Stimulated activated CD8-positive, alpha-beta memory T cell treated with anti-CD3 and anti-CD28 coated beads, Interleukin-15, amount 100 ng/mL, for 24 hours (primary cell): ENCODE results near the gene SNTN.
"Not testable (repeated sequence)": the region's sequence is repeated elsewhere in the genome, so short reads cannot be mapped to it uniquely, and the experiment has no call there.

Experiments used
- DNase-seq: peaks from one replicate; pipeline ENCODE4 v3.0.0-alpha.2; 2020; ENCODE audit warnings: low read depth

The SNTN gene

DNA sequence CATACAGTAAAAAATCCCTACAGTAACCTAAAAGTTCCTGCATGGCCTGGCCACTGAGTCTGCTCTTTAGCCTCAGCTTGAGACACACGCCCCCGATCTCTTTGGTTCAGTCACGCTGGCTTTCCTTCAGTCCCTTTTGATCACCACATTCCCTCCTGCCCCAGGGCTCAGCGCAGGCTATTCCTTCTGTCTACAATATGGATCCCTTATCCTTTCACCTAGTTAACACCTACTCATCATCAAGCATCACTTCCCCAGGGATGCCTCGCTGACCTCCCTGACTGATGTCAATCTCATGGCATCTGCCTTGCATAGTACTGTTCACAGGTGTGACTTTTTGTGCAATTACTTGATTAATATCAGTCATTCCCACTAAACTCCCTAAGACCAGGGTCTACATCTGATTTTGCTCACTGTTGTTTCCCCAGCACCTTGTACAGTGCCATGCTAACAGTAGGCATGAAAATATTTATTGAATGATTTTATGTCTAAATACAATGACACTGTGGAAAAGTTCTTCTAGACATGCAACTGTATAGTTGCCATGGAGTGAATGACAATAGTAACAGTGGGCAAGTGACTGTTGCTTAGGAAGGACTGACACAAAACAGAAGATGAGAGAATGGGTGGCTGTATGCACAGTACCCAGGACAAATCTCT, at the start of gene SNTN:
SNTN (plus strand) TSS at position 610 of the 660 bp plus-strand sequence; CDS start at position 623, 13 bp downstream.
- DNase-seq = no peak

DNA sequence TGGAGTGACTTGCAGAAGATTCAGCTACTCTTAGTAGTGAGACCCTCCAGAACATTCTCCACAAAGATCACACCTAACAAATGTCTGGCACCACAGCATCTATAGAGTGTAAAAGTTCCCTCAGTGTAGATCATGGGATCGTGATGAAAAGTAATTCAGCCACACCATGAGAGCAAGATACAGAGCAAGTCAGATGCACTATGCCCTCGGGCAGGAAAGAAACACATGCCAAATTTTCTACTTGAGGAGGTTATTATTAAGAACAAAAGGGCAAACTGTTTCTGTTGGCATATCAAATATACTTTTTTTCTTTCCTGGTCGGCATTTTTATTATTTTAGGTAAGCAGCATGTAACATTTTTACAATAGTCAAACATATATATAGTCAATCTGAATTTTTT, 44.8 kb upstream of the SNTN start:
- no peak for DNase-seq

DNA sequence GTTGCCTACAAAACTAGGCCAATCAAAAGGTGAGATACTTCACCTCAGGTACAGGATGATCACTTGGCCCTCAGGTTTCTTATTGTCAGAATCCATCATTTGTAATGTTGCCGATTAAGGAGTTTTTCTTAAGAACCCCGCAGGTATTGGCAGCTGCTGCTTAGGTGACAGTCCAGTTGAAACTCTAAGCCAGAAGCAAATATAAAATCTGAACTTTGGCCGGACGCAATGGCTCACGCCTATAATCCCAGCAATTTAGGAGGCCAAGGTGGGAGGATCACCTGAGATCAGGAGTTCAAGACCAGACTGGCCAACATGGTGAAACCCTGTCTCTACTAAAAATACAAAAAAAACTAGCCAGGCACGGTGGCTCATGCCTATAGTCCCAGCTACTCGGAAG, 43.1 kb upstream of the SNTN start:
- no peak for DNase-seq

DNA sequence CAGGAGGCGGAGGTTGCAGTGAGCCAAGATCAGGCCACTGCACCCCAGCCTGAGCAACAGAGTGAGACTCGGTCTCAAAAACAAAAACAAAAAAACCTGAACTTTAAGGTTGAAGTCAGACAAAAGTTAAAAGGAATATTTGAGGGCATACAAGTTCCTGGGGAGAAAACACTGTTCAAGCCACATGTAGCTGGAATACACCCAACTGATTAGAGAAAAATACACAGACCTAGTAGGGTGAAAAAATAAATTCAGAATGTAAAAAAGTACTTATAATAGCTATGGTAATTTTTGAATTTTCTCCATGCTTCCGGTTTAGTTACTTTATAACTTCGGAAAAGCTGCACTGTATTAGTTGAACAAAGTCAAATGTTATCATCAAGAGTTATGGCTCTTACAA, 42.6 kb upstream of the SNTN start:
- no peak for DNase-seq

DNA sequence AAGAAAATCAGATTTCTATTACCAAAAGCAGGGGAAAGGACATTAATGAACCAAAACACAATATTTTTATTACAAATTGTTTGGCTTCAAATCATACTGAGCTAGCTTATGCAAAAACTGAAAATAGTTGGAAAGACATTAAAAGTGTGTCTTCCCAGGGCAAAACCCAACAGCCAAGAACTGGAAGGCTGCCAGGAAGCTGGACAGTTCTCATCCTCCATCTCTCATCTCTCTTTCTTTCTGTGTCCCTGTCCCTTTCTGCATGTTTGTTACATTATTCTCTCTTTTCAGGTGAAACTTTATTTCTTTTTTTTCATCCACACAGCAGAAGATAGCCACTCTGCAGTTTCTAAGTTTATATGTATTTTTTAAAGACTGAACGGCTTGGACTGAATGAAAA, 41.1 kb upstream of the SNTN start:
- DNase-seq = no peak

DNA sequence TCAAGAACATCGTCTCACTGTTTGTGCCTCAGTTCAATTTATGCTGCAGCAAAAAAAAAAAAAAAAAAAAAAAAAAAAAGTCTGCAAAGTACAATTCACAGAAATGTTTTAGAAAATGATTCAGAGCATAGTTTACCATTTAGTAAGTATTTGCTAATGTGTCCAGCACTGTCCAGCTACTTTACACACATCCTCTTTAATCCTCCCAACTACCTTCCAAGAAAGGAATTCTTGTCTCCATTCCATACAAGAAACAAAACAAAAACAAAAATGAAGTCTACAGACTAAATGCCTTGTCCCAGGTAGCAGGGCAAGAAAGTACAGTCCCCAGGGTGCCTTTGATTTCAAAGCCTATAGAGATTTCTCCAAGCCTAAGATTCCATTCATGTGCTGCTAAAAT, 38.9 kb upstream of the SNTN start:
- no peak for DNase-seq

DNA sequence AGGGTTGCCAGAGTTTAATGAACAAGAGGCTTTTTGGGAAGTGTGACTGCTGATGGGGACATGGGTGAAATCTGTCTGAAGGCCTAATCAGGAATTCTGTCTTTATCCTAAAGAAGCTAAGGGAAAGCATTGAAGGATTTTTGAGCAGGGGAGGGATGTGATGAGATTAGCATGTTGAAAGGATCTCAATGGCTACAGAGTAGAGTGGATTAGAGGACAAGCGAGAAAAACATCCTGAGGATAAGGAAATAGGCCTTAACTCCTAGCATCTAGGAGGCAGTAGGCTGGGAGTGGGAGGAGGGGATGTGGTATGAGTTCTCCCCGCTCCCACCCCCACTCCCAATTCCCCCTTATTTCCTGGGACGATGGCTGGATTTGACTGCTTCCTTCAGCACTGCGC, 35.1 kb upstream of the SNTN start:
- DNase-seq = no peak

DNA sequence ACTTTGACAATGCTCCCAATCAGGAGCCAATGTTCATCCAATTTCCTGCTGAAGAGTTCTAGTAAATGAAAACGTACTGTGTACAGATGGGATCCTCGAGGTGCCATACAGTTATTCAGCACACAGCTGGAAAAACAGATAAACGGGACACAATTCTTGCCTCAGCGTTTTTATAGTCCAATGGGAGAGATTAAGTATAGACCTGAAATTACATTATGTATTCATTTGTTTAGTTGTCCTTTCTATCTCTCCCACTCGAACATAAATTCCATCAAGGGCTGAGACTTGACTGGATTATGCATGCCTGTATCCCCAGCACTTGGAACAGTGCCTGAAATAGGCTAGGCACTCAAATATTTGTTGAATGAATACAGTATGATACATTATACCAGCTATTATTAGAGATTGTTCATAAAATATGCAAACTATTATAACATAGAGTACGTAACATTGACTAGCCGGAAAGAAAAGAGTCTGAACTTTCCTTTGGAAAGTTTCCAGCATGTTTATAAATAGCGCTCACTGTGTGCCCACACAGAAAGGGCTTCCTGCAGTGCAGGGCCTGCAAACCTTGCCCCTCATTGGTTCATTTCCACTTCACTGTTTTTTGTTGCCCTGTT, 27.4 kb upstream of the SNTN start:
- no peak for DNase-seq

DNA sequence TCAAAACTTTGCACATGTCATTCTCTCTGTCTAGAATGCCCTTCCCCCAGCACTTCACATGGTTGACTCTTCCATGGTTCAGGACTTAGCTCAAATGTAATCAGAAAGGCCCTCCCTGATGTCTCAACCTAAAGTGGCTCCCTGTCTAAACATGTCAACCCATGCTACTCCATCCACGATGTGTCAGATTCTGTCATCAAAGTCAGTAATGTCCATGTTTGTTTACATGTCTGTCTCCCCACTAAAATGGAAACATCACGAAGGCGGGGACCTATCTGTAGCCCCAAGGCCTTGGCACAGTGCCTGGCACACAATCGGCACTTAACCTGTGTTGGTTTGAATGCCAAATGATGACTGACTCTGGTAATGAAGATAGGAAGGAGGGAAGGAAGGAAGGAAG, 20.8 kb upstream of the SNTN start:
- DNase-seq = no peak

DNA sequence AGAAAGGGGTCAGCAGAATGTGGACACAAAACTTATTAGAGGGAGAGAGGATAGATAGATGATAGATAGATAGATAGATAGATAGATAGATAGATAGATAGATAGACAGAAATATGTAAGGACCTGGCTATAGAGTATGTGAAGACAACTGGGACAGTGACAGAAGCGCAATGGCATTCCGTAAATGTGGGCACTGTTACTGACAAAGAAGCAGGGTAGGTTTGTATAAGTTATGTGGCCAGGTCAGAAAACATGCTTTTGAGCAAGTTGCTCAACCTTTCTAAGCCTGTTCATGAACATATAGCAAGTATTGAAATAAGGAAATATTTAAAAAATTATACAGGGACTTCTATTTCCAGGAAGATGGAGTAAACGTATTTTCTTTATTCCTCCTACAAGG, 17.3 kb upstream of the SNTN start:
- DNase-seq = no peak

DNA sequence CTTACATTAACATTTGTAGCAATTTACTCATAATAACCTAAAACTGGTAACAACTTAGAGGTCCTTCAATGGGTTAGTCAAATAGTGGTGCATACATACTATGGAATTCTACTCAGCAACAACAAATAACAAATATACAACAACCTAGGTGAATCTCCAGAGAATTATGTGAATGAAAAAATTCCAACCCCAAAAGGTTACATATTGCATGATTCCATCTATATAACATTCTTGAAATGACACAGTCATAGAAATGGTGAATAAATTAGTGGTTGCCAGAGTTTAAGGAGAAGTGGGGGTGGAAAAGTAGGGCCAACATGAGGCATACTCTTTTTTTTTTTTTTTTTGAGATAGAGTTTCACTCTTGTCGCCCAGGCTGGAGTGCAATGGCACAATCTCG, 12.7 kb upstream of the SNTN start:
- no peak for DNase-seq

DNA sequence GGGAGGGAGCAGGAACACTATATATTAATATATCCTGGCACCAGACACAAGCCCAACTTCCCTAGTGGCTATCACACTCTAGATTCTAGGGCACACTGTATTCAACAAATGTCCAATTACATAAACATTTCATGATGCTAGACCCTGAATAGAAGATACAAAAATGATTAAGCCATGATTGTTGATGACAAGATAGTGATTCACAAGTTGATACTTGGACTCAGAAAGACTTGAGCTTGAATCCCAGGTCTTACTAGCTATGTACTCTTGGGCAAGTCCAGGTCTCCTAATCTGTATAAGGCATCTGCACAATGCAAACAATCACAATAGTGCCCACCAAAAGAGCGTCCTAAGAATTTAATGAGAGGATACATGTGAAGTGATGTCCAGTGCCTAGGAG, 10.0 kb upstream of the SNTN start:
- no peak for DNase-seq

DNA sequence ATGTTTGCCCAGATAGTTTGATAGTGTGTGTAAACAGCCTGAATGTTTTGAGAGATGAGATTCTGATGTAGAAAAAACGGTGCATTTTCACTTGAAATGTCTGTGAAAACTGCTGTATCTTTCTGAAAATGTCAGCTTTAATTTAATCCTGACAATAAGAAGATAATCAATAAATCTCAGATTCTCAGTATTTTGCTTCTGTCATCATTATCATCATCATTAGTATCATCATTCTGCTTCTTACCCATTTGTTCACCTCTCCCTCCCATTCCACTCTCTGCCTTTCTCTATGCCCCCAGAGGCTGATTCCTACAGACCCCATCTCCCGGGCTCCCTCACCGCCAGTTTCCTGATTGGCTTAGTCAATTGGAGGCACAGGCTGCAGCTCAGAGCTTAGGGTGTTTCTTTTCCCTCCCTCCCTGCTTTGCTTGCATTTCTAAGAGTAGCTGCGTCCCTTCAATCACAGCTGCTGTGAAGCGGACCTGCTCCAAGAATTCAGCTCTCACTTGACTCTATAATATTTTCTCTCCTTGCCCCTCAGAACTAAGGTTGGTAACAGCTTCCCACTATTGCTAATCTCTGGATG, 8.2 kb upstream of the SNTN start:
- DNase-seq = no peak

DNA sequence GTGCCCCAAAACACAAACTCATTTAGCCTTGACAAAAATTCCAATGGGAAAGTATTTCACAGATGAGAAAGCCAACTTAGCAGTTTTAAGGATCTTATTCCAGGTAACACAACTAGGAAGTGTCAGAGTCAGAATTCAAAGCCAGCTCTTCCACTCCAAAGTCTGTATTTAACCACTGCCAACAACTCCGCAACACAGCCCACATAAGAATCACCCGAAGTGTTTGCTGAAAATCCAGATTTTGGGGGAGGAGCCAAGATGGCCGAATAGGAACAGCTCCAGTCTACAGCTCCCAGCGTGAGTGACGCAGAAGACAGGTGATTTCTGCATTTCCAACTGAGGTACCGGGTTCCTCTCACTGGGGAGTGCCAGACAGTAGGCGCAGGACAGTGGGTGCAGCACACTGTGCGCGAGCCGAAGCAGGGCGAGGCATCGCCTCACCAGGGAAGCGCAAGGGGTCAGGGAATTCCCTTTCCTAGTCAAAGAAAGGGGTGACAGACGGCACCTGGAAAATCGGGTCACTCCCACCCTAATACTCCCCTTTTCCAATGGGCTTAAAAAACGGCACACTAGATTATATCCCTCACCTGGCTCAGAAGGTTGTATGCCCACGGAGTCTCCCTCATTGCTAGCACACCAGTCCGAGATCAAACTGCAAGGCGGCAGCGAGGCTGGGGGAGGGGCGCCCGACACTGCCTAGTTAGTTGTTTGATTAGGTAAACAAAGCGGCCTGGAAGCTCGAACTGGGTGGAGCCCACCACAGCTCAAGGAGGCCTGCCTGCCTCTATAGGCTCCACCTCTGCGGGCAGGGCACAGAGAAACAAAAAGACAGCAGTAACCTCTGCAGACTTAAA, 7.3 kb upstream of the SNTN start:
- not testable (repeated sequence) for DNase-seq

DNA sequence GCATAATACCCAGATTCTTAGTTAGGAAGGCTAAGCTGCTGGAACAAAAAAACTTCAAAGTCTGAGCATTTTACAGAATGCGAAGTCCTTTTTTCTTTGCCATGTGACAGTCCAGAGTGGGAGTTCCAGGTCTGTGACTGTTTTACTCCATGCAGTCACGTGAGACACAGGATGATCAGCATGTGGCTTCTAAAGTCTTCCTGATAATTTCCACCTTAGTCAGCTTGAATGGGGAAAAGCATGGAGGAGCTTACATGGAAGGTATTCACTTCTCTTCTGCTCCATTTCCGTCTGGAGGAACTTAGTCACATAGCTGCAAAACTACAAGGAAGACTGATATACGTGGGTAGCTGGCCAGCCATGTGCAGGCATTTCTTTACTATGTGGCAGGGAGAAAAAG, 1.7 kb downstream of the SNTN start:
- no peak for DNase-seq

DNA sequence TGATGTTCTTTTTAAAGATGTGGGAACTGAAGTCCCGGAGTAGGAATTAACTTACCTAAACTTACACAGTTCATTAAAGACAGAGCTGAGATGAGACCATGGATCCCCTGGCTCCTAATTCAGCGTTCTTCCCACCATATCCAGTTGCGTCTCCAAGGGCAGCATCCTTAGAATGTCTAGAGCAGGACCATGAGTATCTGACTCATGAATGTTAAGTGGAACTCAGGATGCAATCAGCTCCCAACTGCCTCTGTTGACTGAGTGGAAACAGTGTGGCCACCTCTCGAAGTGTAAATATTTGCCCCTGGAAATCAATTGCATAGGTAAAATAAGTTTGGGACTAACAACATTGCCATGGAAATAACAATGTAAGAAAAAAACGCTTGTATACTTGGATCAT, 2.5 kb downstream of the SNTN start:
- DNase-seq = no peak

DNA sequence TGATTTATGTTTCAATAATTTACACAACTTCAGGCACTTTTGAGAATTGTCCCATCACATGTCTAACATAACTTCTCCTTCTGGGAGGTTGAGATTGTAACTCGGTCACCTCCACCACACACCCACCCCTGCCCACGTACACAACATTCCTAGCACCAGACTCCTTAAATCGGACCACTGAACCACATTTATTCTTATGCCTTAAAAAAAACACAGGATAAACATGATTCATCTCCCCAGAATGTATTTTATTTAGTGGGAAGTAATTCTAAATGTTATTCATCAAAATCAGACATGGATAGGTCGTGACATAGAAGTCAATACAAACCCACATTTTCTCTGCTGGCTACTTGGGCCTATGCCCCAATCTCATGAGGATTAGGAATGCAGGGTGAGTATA, 3.0 kb downstream of the SNTN start:
- no peak for DNase-seq

DNA sequence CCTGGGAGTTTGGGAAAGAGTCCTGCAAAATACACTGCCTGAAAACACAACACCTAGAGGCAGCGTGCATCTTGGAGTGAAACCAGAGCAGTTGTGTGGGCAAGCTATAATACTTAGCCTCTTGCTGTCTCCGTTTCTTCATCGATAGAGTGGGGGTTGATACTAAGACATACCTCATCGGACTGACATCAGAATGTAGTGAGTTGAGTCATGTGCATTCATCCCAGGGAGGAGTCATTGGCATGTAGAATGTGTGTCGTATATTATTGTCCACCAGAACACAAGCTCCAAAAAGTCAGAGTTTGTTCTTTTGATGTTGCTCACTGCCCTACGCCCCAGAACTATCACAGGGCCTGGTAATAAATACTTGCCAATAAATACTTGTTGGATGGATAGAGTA, 4.3 kb downstream of the SNTN start:
- no peak for DNase-seq

DNA sequence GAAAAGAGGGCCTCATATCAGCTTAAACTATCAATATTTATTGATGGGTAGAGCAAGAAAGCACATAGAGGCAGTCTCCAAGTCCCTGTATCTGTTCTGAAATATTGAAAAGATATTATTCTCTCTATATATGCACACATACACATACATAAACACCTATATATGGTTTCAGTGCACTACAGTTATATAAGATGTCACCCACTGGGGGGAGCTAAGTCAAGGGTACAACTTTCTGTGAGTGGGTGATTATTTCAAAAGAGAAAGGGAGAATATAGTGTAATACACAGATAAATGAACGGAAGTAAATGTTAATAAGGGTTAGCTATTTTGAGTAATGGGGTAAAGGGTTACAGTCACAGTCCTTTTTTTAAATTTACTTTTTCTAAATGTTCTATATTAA, 8.8 kb downstream of the SNTN start:
- DNase-seq = no peak

DNA sequence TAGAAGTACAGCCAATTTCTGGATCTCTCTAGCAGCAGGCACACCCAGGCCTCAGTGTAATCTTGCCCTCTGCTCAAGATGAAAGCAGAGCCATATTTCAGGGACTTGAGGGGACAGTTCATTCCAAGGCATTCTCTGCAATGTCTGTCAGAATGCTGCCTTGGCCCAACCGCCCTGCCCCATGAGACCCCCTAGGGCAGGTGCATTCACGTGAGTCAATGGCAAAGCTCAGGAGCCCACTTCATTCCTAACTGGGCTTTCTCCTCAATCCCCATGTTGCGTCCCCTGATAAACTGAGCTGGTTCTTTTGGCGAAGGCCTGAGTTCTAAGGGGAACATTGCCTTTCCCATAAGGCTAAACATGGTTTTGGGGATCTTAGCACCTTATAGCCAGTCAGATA, 9.5 kb downstream of the SNTN start:
- DNase-seq = no peak

DNA sequence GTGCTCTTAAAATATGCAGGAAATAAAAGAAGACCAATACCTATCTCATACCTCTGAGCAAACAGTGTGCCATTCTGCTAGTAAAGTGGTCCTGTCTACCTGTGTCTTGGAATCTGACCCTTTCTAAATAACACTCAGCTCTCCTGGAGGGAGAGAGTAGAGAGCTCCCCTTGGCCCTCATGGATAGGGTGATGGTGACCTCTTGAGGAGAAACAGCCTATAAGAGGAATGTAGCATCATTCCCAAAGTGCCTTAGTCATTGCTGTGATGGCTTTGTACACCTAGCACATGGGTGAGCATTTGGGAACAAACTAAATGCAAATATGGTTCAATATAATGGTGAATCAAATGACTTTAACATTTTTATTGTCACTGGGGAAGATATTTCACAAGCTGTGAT, 10.0 kb downstream of the SNTN start:
- DNase-seq = no peak

DNA sequence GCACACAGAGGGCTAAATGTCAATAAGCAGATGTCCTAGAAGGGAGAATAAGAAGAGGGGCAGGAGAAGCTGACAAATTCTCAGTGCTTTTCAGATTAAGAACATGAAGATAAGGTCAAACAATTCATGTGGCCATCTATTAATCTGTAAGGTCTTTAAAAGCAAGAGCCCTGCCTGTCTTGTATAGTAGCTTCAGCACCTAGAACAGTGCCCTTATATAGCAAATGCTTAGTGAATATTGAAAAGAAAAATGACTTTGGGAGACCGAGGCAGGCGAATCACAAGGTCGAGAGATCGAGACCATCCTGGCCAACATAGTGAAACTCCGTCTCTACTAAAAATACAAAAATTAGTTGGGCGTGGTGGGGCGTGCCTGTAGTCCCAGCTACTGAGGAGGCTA, 18.1 kb downstream of the SNTN start:
- no peak for DNase-seq

DNA sequence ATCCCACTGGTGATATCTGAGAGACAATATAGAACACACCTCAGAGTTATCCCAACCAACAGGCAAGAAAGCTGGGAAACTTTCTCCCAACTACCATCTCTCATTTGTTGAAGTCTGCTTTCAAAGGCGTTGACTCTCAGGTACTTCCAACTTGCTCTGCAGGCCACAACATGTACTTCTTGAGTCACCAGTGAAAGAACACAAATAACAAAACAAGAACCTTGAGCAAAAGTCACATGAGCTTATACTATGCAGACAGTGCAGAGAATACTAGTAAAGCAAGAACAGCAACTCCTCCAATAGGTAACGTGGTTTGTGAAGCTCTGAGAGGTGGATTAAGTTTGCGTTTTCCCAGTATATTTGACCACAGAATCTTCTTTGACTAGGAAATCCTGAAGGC, 20.6 kb downstream of the SNTN start:
- no peak for DNase-seq
